Spleen (tissue), 11 donors: ENCODE measurements around the gene SH3BGRL2. TPM values are rescaled to one million over a fixed set of nuclear protein-coding genes. Genes with fewer than 3 reads are reported as not detected.

Experiments
- DNase-seq: peaks from one replicate; pipeline ENCODE4 v3.0.0-alpha.2; 2020
- H3K27ac ChIP-seq, 8 donors: fragments of 200-600 bp; sonication (generic) in 7 of 8; 1 replicate in 4 of 8; 2 replicates in 4 of 8; pipeline versions ENCODE4 v1.5.0 to v1.8.0; 2016 to 2021; ENCODE audit warnings: inconsistent platforms in 4 of 8, mild to moderate bottlenecking in 4 of 8, moderate library complexity in 1 of 8
- H3K27me3 ChIP-seq, 7 donors: fragments of 200-600 bp; sonication (generic) in 6 of 7; replicated peaks in 1 of 7; 1 replicate in 4 of 7; 2 replicates in 3 of 7; pipeline versions ENCODE4 v1.5.0 to v1.8.0; 2016 to 2021; ENCODE audit warnings: inconsistent platforms in 3 of 7, mild to moderate bottlenecking in 1 of 7
- H3K36me3 ChIP-seq, 6 donors: fragments of 200-600 bp; sonication (generic) in 5 of 6; 1 replicate in 4 of 6; 2 replicates in 2 of 6; pipeline versions ENCODE4 v1.5.0 to v1.8.0; 2016 to 2021; ENCODE audit warnings: inconsistent platforms in 2 of 6
- H3K4me1 ChIP-seq, 6 donors: fragments of 200-600 bp; sonication (generic) in 5 of 6; 1 replicate in 3 of 6; 2 replicates in 3 of 6; pipeline versions ENCODE4 v1.5.0 to v1.8.0; 2016 to 2021; ENCODE audit warnings: inconsistent platforms in 3 of 6
- H3K4me3 ChIP-seq, 8 donors: fragments of 200-600 bp; sonication (generic) in 7 of 8; 1 replicate in 4 of 8; 2 replicates in 4 of 8; pipeline versions ENCODE4 v1.5.0 to v1.8.0; 2016 to 2021; ENCODE audit warnings: inconsistent platforms in 4 of 8, mild to moderate bottlenecking in 4 of 8, moderate library complexity in 2 of 8
- H3K9me3 ChIP-seq, 8 donors: fragments of 200-600 bp; sonication (generic) in 7 of 8; 1 replicate in 4 of 8; 2 replicates in 4 of 8; pipeline versions ENCODE4 v1.5.0 to v1.8.0; 2016 to 2021; ENCODE audit warnings: inconsistent platforms in 4 of 8
- POLR2A ChIP-seq, 3 donors: fragments of 450-650 bp; IDR thresholded peaks; one replicate each; pipeline ENCODE4 v1.5.1; 2017; ENCODE audit warnings: antibody characterized with exemption in 3 of 3, mild to moderate bottlenecking in 1 of 3
- POLR2AphosphoS5 ChIP-seq, 3 donors: sonication (generic); formaldehyde crosslinking; IDR thresholded peaks; one replicate each; pipeline ENCODE4 v1.5.1; 2017; ENCODE audit warnings: antibody characterized with exemption in 3 of 3
- WGBS, 5 donors: extraction: QIAGEN DNeasy Blood & Tissue Kit in 3 of 5; methylation state at CpG; one replicate each; pipeline versions ENCODE4 v1.1.5 to v1.1.7; 2013 to 2018; 5-methylcytosine and 5-hydroxymethylcytosine counted together
- intact Hi-C: fragments of 100-400 bp; cut with DNase I; formaldehyde crosslinking; loops from one replicate; pipeline ENCODE4 v1.15.0; 2023; ENCODE audit warnings: low total_unique reads
- polyA plus RNA-seq, 3 donors: library from polyadenylated mRNA; stranded (reverse); fragments of 200-250 nt; gene quantifications; one replicate each; pipeline ENCODE4 v1.2.1, GENCODE V29; 2013
- total RNA-seq, 7 donors: library from RNA; depleted of rRNA in 3 of 7; stranded (reverse); fragments of >200 nt in 3 of 7; fragmentation: NEBNext Ultra II Directional in 4 of 7; extraction: Animal tissue kit (Norgen Biotek cat#: 25700) in 4 of 7; gene quantifications; one replicate each; pipeline versions ENCODE4 v1.1.0 to v1.2.1, GENCODE V29; 2016 to 2021
- TF ChIP-seq, protein P1 (sequence below), 11 experiments: fragments of 200-600 bp in 7 of 11; fragments of 450-650 bp in 4 of 11; sonication (generic) in 4 of 11; IDR thresholded peaks in 8 of 11; conservative IDR thresholded peaks in 3 of 11; 1 replicate in 7 of 11; 2 replicates in 4 of 11; pipeline versions ENCODE4 v1.4.0 to v1.8.0; 2016 to 2021; ENCODE audit warnings: antibody characterized with exemption in 11 of 11, inconsistent platforms in 4 of 11, mild to moderate bottlenecking in 1 of 11
- donor health status: healthy with polysubstance abuse.
- donor health status: DM: no; HTN: no; CAD: no; lungs with moderate emphysema.
- donor health status: DM: no; HTN: no; CAD: no.
- donor health status: Bipolar disorder and iron deficiency.
- donor health status: healthy.
- donor health status: DM: no; HTN: no; CAD: no.
- donor health status: DM: yes; HTN: yes; CAD: no.

The SH3BGRL2 gene
- total and polyA plus RNA-seq, 10 donors: 1.8 to 24.6 (median 10.9) TPM

DNA sequence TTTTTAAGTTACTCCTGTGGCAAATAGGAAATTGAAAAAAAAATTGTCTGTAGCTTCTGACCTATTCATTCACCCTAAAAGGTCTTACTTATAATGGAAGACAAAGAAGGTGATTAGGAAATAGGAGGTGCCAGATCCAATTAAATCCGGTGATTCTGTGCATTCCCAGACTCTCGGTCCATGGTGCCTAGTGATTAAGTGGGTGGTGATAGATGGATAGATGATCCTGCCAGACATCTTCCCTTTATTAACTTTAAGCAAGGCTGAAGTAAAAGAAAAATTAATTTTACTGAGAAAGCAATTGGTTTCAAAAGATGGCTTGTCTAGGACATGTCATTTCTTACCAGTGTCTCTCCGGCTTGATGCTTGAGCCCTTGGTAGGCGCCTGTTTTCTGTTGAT, 80.0 kb downstream of the SH3BGRL2 start:
- WGBS, 5 donors: 78 to 88% (median 87%) methylated on average over 4 of the region's 4 CpGs

DNA sequence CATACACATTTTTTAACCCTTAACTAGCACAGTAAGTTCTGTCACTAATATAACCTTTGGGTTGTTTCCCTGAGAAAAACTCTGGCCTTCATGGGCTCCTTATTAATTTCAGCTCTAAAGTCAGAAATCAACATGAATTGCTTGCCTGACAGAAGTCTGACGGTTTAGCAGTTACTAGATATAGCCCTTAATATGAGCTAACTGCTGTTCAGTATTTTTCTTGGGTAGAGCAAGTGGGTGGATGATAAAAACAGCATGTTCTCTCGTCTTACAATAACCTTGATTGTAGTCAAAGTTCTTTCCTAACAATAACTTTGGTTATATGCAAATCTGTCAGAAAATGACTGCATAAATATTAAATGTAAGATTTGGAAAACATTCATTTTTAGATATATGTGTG, 81.0 kb downstream of the SH3BGRL2 start:
- Histone ChIP-seq H3K4me1 (no peaks in the 10 kb centered on the region), H3K27me3 (peaks cover 0 to 9% (median 0%) of the 10 kb centered on the region in 7 donors), H3K36me3 (no peaks in the 10 kb centered on the region), H3K4me3 (no peak overlapping the region), H3K9me3 (no peaks in the 10 kb centered on the region), H3K27ac (peak overlapping the region in 1 of 8 donors; percentile 35)
- WGBS, 5 donors: 52 to 74% (median 62%) methylated on average over 2 of the region's 2 CpGs
- no peak for DNase-seq
- intact Hi-C loops: no loop called here
- TF ChIP-seq POLR2A (IDR thresholded peaks at IDR 0.05) (no peak), POLR2AphosphoS5 (IDR thresholded peaks at IDR 0.05) (no peak)
- TF ChIP-seq, protein P1, sequence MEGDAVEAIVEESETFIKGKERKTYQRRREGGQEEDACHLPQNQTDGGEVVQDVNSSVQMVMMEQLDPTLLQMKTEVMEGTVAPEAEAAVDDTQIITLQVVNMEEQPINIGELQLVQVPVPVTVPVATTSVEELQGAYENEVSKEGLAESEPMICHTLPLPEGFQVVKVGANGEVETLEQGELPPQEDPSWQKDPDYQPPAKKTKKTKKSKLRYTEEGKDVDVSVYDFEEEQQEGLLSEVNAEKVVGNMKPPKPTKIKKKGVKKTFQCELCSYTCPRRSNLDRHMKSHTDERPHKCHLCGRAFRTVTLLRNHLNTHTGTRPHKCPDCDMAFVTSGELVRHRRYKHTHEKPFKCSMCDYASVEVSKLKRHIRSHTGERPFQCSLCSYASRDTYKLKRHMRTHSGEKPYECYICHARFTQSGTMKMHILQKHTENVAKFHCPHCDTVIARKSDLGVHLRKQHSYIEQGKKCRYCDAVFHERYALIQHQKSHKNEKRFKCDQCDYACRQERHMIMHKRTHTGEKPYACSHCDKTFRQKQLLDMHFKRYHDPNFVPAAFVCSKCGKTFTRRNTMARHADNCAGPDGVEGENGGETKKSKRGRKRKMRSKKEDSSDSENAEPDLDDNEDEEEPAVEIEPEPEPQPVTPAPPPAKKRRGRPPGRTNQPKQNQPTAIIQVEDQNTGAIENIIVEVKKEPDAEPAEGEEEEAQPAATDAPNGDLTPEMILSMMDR (IDR thresholded peaks at IDR 0.05 in 8 of 11, conservative IDR thresholded peaks at IDR 0.05 in 3 of 11): no peak

More for the DNA sequence above, 80.0 kb downstream of the SH3BGRL2 start:
- no peak for DNase-seq
- Histone ChIP-seq H3K9me3 (no peaks in the 10 kb centered on the region), H3K4me3 (no peak overlapping the region), H3K4me1 (no peaks in the 10 kb centered on the region), H3K36me3 (no peaks in the 10 kb centered on the region), H3K27me3 (peaks cover 0 to 9% (median 0%) of the 10 kb centered on the region in 7 donors), H3K27ac (no peak overlapping the region)
- intact Hi-C loops: no loop called here
- no peak for TF ChIP-seq POLR2AphosphoS5 (IDR thresholded peaks at IDR 0.05)
- TF ChIP-seq, protein P1 (IDR thresholded peaks at IDR 0.05 in 8 of 11, conservative IDR thresholded peaks at IDR 0.05 in 3 of 11): no peak
- TF ChIP-seq POLR2A (IDR thresholded peaks at IDR 0.05): no peak

DNA sequence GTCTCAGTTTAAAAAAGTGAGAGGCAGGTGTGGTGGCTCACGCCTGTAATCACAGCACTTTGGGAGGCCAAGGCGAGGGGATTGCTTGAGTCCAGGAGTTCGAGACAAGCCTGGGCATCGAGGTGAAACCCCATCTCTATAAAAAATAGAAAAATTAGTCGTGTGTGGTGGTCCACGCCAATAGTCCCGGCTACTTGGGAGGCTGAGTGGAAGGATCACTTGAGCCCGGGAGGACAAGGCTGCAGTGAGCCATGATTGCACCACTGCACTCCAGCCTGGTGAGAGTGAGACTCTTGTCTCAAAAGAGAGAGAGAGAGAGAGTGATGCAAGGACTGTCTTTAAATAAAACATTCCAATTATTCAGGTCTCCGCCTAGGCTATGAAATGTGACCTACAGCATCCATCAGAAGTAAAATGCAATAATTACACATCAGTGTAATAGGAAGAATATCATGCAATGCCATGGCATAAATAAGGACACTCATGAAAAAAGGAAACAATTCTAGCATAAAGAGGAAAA, 81.5 kb downstream of the SH3BGRL2 start:
- H3K27me3 ChIP-seq: peaks cover 0 to 9% (median 0%) of the 10 kb centered on the region in 7 donors
- H3K9me3 ChIP-seq: no peaks in the 10 kb centered on the region
- H3K4me1 ChIP-seq: no peaks in the 10 kb centered on the region
- H3K4me3 ChIP-seq: no peak overlapping the region
- intact Hi-C loops: no loop called here
- no peaks in the 10 kb centered on the region for H3K36me3 ChIP-seq
- DNase-seq: no peak
- TF ChIP-seq, protein P1 (IDR thresholded peaks at IDR 0.05 in 8 of 11, conservative IDR thresholded peaks at IDR 0.05 in 3 of 11): no peak
- TF ChIP-seq POLR2A (IDR thresholded peaks at IDR 0.05): no peak
- TF ChIP-seq POLR2AphosphoS5 (IDR thresholded peaks at IDR 0.05): no peak
- H3K27ac ChIP-seq: no peak overlapping the region
- WGBS, 5 donors: 75 to 85% (median 83%) methylated on average over 9 of the region's 9 CpGs

DNA sequence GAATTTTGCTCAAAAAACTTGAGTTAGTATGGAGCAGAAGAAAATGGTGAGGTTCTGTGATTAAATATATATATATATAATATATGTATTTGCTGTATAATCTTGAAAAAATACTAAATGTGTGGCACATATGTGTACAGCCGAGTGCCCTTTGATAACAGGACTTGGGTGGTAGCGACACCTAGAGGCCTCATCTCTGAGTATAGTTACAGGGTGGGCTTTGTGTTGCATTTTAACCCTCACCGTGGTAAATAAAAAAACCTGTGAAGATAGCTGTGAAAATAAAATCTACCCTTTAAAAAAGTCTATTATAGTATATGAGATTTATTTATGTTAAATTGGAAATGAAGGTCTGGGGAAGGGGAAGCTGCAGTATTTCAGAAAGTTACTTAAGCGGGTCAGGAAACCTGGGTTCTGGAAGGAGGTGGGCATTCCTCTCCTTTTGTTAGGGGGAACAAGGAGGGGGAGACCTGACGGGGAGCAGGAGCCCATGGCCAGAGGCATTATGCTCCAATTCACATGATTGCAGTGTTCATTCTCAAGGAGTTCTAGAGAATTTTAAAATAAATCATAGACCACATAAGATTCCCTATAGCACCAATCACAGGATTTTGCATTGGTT, 82.7 kb downstream of the SH3BGRL2 start:
- Histone ChIP-seq H3K27me3 (peaks cover 0 to 9% (median 0%) of the 10 kb centered on the region in 7 donors), H3K4me1 (no peaks in the 10 kb centered on the region), H3K4me3 (no peak overlapping the region), H3K36me3 (no peaks in the 10 kb centered on the region), H3K27ac (no peak overlapping the region), H3K9me3 (no peaks in the 10 kb centered on the region)
- TF ChIP-seq POLR2AphosphoS5 (IDR thresholded peaks at IDR 0.05): no peak
- TF ChIP-seq, protein P1 (IDR thresholded peaks at IDR 0.05 in 8 of 11, conservative IDR thresholded peaks at IDR 0.05 in 3 of 11): peak in 8 of 11 experiments; percentile 27 to 57 (median 50)
- no peak for TF ChIP-seq POLR2A (IDR thresholded peaks at IDR 0.05)
- 17 to 26% (median 21%) methylated on average over 5 of the region's 5 CpGs for WGBS, 5 donors
- intact Hi-C loops: no loop called here
- DNase-seq: no peak
